DMS153 treated with DMSO at 0.1 percent for 48 hours (cell line): ENCODE data around the gene MS4A6A.
A peak's percentile ranks its signal among the peaks of the same experiment; 100 is the strongest.
"Not testable (repeated sequence)": the region's sequence is repeated elsewhere in the genome, so short reads cannot be mapped to it uniquely, and the experiment has no call there.

Experiments
- DNase-seq: peaks from one replicate; lab custom pipeline; 2025; ENCODE audit not compliant: unreplicated experiment; lab: John Stamatoyannopoulos, UW

Gene MS4A6A

GRCh38 chr11:60184824-60185511 is 2.1 kb upstream of the MS4A6A start:
- no peak for DNase-seq

GRCh38 chr11:60183591-60184205 is 815 bp upstream of the MS4A6A start:
- DNase-seq = no peak

- DNase-seq = no peak
Observed at GRCh38 chr11:60175860-60176275, 7.0 kb downstream of the MS4A6A start.

- DNase-seq = no peak
Observed at GRCh38 chr11:60172011-60172410, 10.9 kb downstream of the MS4A6A start.

- DNase-seq = no peak
Observed at GRCh38 chr11:60170566-60170965, 12.3 kb downstream of the MS4A6A start.

GRCh38 chr11:60169264-60169915 is 13.5 kb downstream of the MS4A6A start:
- peak; percentile 34 for DNase-seq

- no peak for DNase-seq
Observed at GRCh38 chr11:60168306-60168705, 14.6 kb downstream of the MS4A6A start.

GRCh38 chr11:60165951-60166350 is 16.9 kb downstream of the MS4A6A start:
- DNase-seq = no peak

GRCh38 chr11:60165538-60165937 is 17.3 kb downstream of the MS4A6A start:
- no peak for DNase-seq

GRCh38 chr11:60164550-60165075 is 18.3 kb downstream of the MS4A6A start:
- DNase-seq = no peak

GRCh38 chr11:60161766-60162165 is 21.1 kb downstream of the MS4A6A start:
- no peak for DNase-seq

GRCh38 chr11:60161107-60161506 is 21.8 kb downstream of the MS4A6A start:
- DNase-seq = no peak

- DNase-seq = no peak
Observed at GRCh38 chr11:60159868-60160267, 23.0 kb downstream of the MS4A6A start.

- DNase-seq = no peak
Observed at GRCh38 chr11:60159284-60159683, 23.6 kb downstream of the MS4A6A start.

- no peak for DNase-seq
Observed at GRCh38 chr11:60158636-60159035, 24.2 kb downstream of the MS4A6A start.

GRCh38 chr11:60155931-60156330 is 27.0 kb downstream of the MS4A6A start:
- DNase-seq = no peak

GRCh38 chr11:60152727-60153126 is 30.2 kb downstream of the MS4A6A start:
- DNase-seq = not testable (repeated sequence)

- DNase-seq = no peak
Observed at GRCh38 chr11:60150279-60150678, 32.6 kb downstream of the MS4A6A start.

- DNase-seq = no peak
Observed at GRCh38 chr11:60145677-60146076, 37.2 kb downstream of the MS4A6A start.

- no peak for DNase-seq
Observed at GRCh38 chr11:60143768-60144167, 39.1 kb downstream of the MS4A6A start.

GRCh38 chr11:60133917-60134316 is 49.0 kb downstream of the MS4A6A start:
- DNase-seq = no peak

- no peak for DNase-seq
Observed at GRCh38 chr11:60131912-60132311, 51.0 kb downstream of the MS4A6A start.
